HuH-7.5 (cell line): ENCODE data around the gene GUCY2F.

Source experiments
- DNase-seq: peaks from one replicate; pipeline ENCODE4 v3.0.0; 2011; ENCODE audit warnings: low spot score

Gene GUCY2F

GRCh38 chrX:109336141-109336540 lies 145.7 kb downstream of the GUCY2F start:
- no peak for DNase-seq

- no peak for DNase-seq
Observed at GRCh38 chrX:109327251-109327650, 154.6 kb downstream of the GUCY2F start.
